Measurements from ENCODE around the gene UBE4B. TPM values are rescaled to one million over a fixed set of nuclear protein-coding genes. Genes with fewer than 3 reads are reported as not detected.
A peak's percentile ranks its signal among the peaks of the same experiment; 100 is the strongest.

The UBE4B gene
- total and polyA plus RNA-seq, 8 donors, result 13.0 to 45.3 (median 31.1) TPM

- Histone ChIP-seq H3K4me3 (no peak overlapping the region), H3K36me3 (no peaks in the 10 kb centered on the region), H3K27ac (no peak overlapping the region), H3K9me3 (no peaks in the 10 kb centered on the region), H3K27me3 (no peaks in the 10 kb centered on the region), H3K4me1 (peaks cover 10 to 20% (median 14%) of the 10 kb centered on the region in 3 donors)
- ATAC-seq (no peak), FAIRE-seq (no peak), DNase-seq (no peak)
- TF ChIP-seq CTCF (IDR thresholded peaks at IDR 0.05), result no peak
- 81 to 93% methylated on average over 4 of the region's 4 CpGs for WGBS, 2 donors
- intact Hi-C loops (cut with DNase I), result no loop called here
Observed at GRCh38 chr1:10052347-10052746, 19.6 kb downstream of the UBE4B start.

- no peaks in the 10 kb centered on the region for H3K36me3 ChIP-seq
- H3K27ac ChIP-seq, result no peak overlapping the region
- no peak for TF ChIP-seq CTCF (IDR thresholded peaks at IDR 0.05)
- no peaks in the 10 kb centered on the region for H3K27me3 ChIP-seq
- no peak for ATAC-seq
- WGBS, 2 donors, result 90 to 96% methylated on average over 2 of the region's 2 CpGs
- DNase-seq, result no peak
- H3K4me3 ChIP-seq, result no peak overlapping the region
- intact Hi-C loops (cut with DNase I), result no loop called here
- no peaks in the 10 kb centered on the region for H3K9me3 ChIP-seq
- peaks cover 12 to 22% (median 14%) of the 10 kb centered on the region in 3 donors for H3K4me1 ChIP-seq
- FAIRE-seq, result no peak
Observed at GRCh38 chr1:10054465-10054864, 21.7 kb downstream of the UBE4B start.

GRCh38 chr1:10056599-10056987 lies 23.8 kb downstream of the UBE4B start:
- peak; percentile 8 to 22 (median 13) for ATAC-seq
- no peak for DNase-seq
- no peak for TF ChIP-seq CTCF (IDR thresholded peaks at IDR 0.05)
- Histone ChIP-seq H3K36me3 (no peaks in the 10 kb centered on the region), H3K27ac (peak overlapping the region in 3 of 4 donors; percentile 51 to 87 (median 83)), H3K9me3 (no peaks in the 10 kb centered on the region), H3K27me3 (no peaks in the 10 kb centered on the region), H3K4me1 (peaks cover 12 to 22% (median 14%) of the 10 kb centered on the region in 3 donors), H3K4me3 (no peak overlapping the region)
- intact Hi-C loops (cut with DNase I), result no loop called here
- WGBS, 2 donors, result 46 to 51% methylated on average over 4 of the region's 4 CpGs
- no peak for FAIRE-seq

GRCh38 chr1:10057343-10057742 lies 24.6 kb downstream of the UBE4B start:
- DNase-seq (peak in 3 of 6 donors; percentile 29 to 45 (median 35)), FAIRE-seq (no peak), ATAC-seq (peak; percentile 72 to 82 (median 76))
- Histone ChIP-seq H3K27ac (peak overlapping the region; percentile 0 to 87 (median 67)), H3K9me3 (no peaks in the 10 kb centered on the region), H3K36me3 (no peaks in the 10 kb centered on the region), H3K4me1 (peaks cover 12 to 22% (median 14%) of the 10 kb centered on the region in 3 donors), H3K4me3 (peak overlapping the region in 2 of 4 donors; percentile 3 to 29), H3K27me3 (no peaks in the 10 kb centered on the region)
- 37 to 41% methylated on average over 4 of the region's 4 CpGs for WGBS, 2 donors
- TF ChIP-seq CTCF (IDR thresholded peaks at IDR 0.05), result no peak
- intact Hi-C loops (cut with DNase I), result no loop called here

GRCh38 chr1:10057796-10058195 lies 25.0 kb downstream of the UBE4B start:
- DNase-seq (peak in 5 of 6 donors; percentile 48 to 59 (median 58)), FAIRE-seq (no peak), ATAC-seq (peak; percentile 69 to 86 (median 83))
- Histone ChIP-seq H3K4me1 (peaks cover 12 to 22% (median 14%) of the 10 kb centered on the region in 3 donors), H3K4me3 (peak overlapping the region in 2 of 4 donors; percentile 3 to 29), H3K36me3 (no peaks in the 10 kb centered on the region), H3K27me3 (no peaks in the 10 kb centered on the region), H3K27ac (peak overlapping the region; percentile 0 to 87 (median 67)), H3K9me3 (no peaks in the 10 kb centered on the region)
- 37 to 41% methylated on average over 5 of the region's 5 CpGs for WGBS, 2 donors
- no peak for TF ChIP-seq CTCF (IDR thresholded peaks at IDR 0.05)
- intact Hi-C loops (cut with DNase I), result no loop called here
